GM12878 (cell line): ENCODE measurements around the gene LYPLA2. TPM values are rescaled to one million over a fixed set of nuclear protein-coding genes. Genes with fewer than 3 reads are reported as not detected.
A peak's percentile ranks its signal among the peaks of the same experiment; 100 is the strongest.

Experiments used
- ATF7 ChIP-seq: fragments of 450-650 bp; IDR thresholded peaks from 2 replicates; pipeline ENCODE4 v1.6.1; 2016; ENCODE audit warnings: low read depth, mild to moderate bottlenecking
- CBFB ChIP-seq: IDR thresholded peaks from 2 replicates; pipeline ENCODE4 v1.6.1; 2016; ENCODE audit warnings: antibody characterized with exemption, low read depth
- CEBPZ ChIP-seq: fragments of 150-350 bp; IDR thresholded peaks from 2 replicates; pipeline ENCODE4 v1.6.1; 2016; ENCODE audit warnings: low read depth, low read length
- HSF1 ChIP-seq: fragments of 150-350 bp; IDR thresholded peaks from 2 replicates; pipeline ENCODE4 v1.6.1; 2014; ENCODE audit warnings: mild to moderate bottlenecking, low read depth, low read length
- KDM1A ChIP-seq: fragments of 200-600 bp; sonication (generic); IDR thresholded peaks from 2 replicates; pipeline ENCODE4 v1.6.1; 2016; ENCODE audit warnings: borderline replicate concordance
- LARP7 ChIP-seq: fragments of 450-650 bp; IDR thresholded peaks from 2 replicates; pipeline ENCODE4 v1.6.1; 2017; ENCODE audit warnings: mild to moderate bottlenecking
- MLLT1 ChIP-seq: fragments of 450-650 bp; IDR thresholded peaks from 2 replicates; pipeline ENCODE4 v1.6.1; 2016; ENCODE audit warnings: mild to moderate bottlenecking
- MTA3 ChIP-seq: IDR thresholded peaks from 2 replicates; pipeline ENCODE4 v1.6.1; 2012; ENCODE audit warnings: low read length, inconsistent platforms, borderline replicate concordance
- PAX8 ChIP-seq: fragments of 450-650 bp; IDR thresholded peaks from 2 replicates; pipeline ENCODE4 v1.6.1; 2017; ENCODE audit warnings: mild to moderate bottlenecking, moderate library complexity
- RELB ChIP-seq: fragments of 450-650 bp; IDR thresholded peaks from 2 replicates; pipeline ENCODE4 v1.6.1; 2017; ENCODE audit warnings: low read depth, mild to moderate bottlenecking, moderate library complexity
- SIN3A ChIP-seq: IDR thresholded peaks from 2 replicates; pipeline ENCODE4 v1.6.1; 2012; ENCODE audit warnings: low read depth, low read length, improper control_type of control experiment
- SMC3 ChIP-seq: IDR thresholded peaks from 2 replicates; pipeline ENCODE4 v1.6.1; 2011; ENCODE audit warnings: low read length, improper control_type of control experiment, borderline replicate concordance
- SREBF2 ChIP-seq: IDR thresholded peaks from 2 replicates; pipeline ENCODE4 v1.6.1; 2012; ENCODE audit warnings: mild to moderate bottlenecking, low read length
- TCF12 ChIP-seq: IDR thresholded peaks from 2 replicates; pipeline ENCODE4 v1.6.1; 2011; ENCODE audit warnings: low read depth, mild to moderate bottlenecking, low read length
- TCF3 ChIP-seq: IDR thresholded peaks from 2 replicates; pipeline ENCODE4 v1.6.1; 2012; ENCODE audit warnings: low read depth, mild to moderate bottlenecking, low read length, borderline replicate concordance; ENCODE audit not compliant: insufficient read depth
- YBX1 ChIP-seq: fragments of 450-650 bp; IDR thresholded peaks from 2 replicates; pipeline ENCODE4 v1.6.1; 2016; ENCODE audit warnings: antibody characterized with exemption
- YY1 ChIP-seq: IDR thresholded peaks from 2 replicates; pipeline ENCODE4 v1.6.1; 2011; ENCODE audit warnings: low read depth, mild to moderate bottlenecking, low read length
- ZBED1 ChIP-seq: IDR thresholded peaks from 2 replicates; pipeline ENCODE4 v1.6.1; 2016; ENCODE audit warnings: borderline replicate concordance
- ZBTB4 ChIP-seq: fragments of 450-650 bp; formaldehyde crosslinking; IDR thresholded peaks from 2 replicates; pipeline ENCODE4 v1.4.0; 2022; ENCODE audit warnings: mild to moderate bottlenecking, moderate library complexity
- ZNF207 ChIP-seq: fragments of 450-650 bp; IDR thresholded peaks from 2 replicates; pipeline ENCODE4 v1.6.1; 2014; ENCODE audit warnings: antibody characterized with exemption, mild to moderate bottlenecking, borderline replicate concordance
- polyA plus RNA-seq, 11 experiments: library from polyadenylated mRNA; depleted of rRNA in 4 of 11; unstranded in 6 of 11; stranded (reverse) in 5 of 11; fragments of >200 nt; fragmentation: Nextera tagmentation in 4 of 11; fragmentation: Illumina TruSeq in 1 of 11; extraction: Ambion mirVana in 4 of 11; extraction: Trizol in 1 of 11; gene quantifications; 1 replicate in 1 of 11; 2 replicates in 10 of 11; pipeline versions ENCODE4 v1.2.1 to v1.2.3, GENCODE V29; 2011 to 2016; ENCODE audit warnings: inconsistent platforms in 2 of 11, missing spikeins in 2 of 11, low read depth in 1 of 11
- total RNA-seq, 4 experiments: library from RNA; depleted of rRNA in 3 of 4; stranded (reverse); fragments of >200 nt in 3 of 4; fragmentation: Illumina TruSeq in 1 of 4; extraction: Trizol in 1 of 4; gene quantifications; 2 replicates each; pipeline versions ENCODE4 v1.2.1 to v1.2.3, GENCODE V29; 2013 to 2021

Gene LYPLA2
- total and polyA plus RNA-seq, 10 of the 15 experiments (the other 5 are each of a cell fraction or from before 2014, with no cell fraction given), result 2.7 to 129 (median 62.3) TPM

- no peak for TF ChIP-seq ZBTB4 (CRISPR knock-in tag)
- no peak; the same call in 1 of the 2 replicates for TF ChIP-seq RELB
- no peak for TF ChIP-seq YY1
- no peak for TF ChIP-seq LARP7
- TF ChIP-seq SREBF2, result no peak
- TF ChIP-seq MTA3, result peak; percentile 67; the same call in 1 of the 2 replicates
- no peak for TF ChIP-seq SIN3A
- TF ChIP-seq MLLT1, result peak; percentile 78
- TF ChIP-seq YBX1, result no peak
- peak; percentile 87 for TF ChIP-seq ATF7
- no peak for TF ChIP-seq CEBPZ
- no peak for TF ChIP-seq TCF3
- no peak for TF ChIP-seq HSF1
- TF ChIP-seq PAX8, result no peak
- no peak for TF ChIP-seq TCF12
- no peak; the same call in 1 of the 2 replicates for TF ChIP-seq ZBED1
- TF ChIP-seq ZNF207, result no peak
- TF ChIP-seq KDM1A, result no peak
- TF ChIP-seq CBFB, result peak; percentile 49; the same call in 1 of the 2 replicates
- TF ChIP-seq SMC3, result 0 out of 2 replicates have a peak, but pooled peaks have one; percentile 11
Observed at GRCh38 chr1:23825762-23826522, 35.0 kb downstream of the LYPLA2 start (continued).
